Uterus (tissue), 2 donors: ENCODE data around the gene PKDREJ.

ENCODE experiments used
- POLR2A ChIP-seq, 2 donors: fragments of 450-650 bp; IDR thresholded peaks; one replicate each; pipeline ENCODE4 v1.6.1; 2016; ENCODE audit warnings: antibody characterized with exemption in 2 of 2, mild to moderate bottlenecking in 1 of 2, moderate library complexity in 1 of 2
- TF ChIP-seq, protein P1 (sequence below), 4 experiments: fragments of 200-600 bp in 2 of 4; fragments of 450-650 bp in 2 of 4; sonication (generic) in 2 of 4; IDR thresholded peaks; one replicate each; pipeline ENCODE4 v1.5.1; 2016 to 2019; ENCODE audit warnings: antibody characterized with exemption in 4 of 4, mild to moderate bottlenecking in 2 of 4, moderate library complexity in 1 of 4

DNA sequence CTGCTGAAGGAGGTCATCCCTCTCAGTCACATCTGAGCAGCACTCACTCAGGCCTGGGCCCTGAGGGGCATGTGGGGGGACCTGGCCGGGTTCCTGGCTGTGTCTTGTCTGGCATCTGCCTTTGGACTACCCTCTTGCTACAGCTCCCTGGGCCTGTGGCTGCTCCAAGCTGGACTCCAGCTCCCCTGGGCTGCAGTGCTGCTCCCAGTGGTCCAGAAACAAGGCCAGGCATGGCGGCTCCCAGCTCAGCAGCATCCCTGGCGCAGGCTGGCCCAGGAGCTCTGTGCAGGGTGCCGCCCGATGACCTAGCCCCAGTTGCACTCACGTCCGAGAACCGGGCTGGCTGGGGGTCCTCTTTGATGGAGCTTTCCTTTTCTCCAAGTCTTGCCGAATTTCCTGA is 18.4 kb downstream of the PKDREJ start:
- TF ChIP-seq POLR2A (IDR thresholded peaks at IDR 0.05) = no peak
- TF ChIP-seq, protein P1, sequence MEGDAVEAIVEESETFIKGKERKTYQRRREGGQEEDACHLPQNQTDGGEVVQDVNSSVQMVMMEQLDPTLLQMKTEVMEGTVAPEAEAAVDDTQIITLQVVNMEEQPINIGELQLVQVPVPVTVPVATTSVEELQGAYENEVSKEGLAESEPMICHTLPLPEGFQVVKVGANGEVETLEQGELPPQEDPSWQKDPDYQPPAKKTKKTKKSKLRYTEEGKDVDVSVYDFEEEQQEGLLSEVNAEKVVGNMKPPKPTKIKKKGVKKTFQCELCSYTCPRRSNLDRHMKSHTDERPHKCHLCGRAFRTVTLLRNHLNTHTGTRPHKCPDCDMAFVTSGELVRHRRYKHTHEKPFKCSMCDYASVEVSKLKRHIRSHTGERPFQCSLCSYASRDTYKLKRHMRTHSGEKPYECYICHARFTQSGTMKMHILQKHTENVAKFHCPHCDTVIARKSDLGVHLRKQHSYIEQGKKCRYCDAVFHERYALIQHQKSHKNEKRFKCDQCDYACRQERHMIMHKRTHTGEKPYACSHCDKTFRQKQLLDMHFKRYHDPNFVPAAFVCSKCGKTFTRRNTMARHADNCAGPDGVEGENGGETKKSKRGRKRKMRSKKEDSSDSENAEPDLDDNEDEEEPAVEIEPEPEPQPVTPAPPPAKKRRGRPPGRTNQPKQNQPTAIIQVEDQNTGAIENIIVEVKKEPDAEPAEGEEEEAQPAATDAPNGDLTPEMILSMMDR (IDR thresholded peaks at IDR 0.05) = no peak
